HG03060 (cell line): ENCODE data around the gene NCAPD2.
"Not testable (repeated sequence)": the region's sequence is repeated elsewhere in the genome, so short reads cannot be mapped to it uniquely, and the experiment has no call there.

Source experiments
- ATAC-seq: cut with Tn5 transposase; IDR thresholded peaks from one replicate; pipeline ENCODE4 v1.9.1; 2021; ENCODE audit warnings: low read depth, moderate number of reproducible peaks; ENCODE audit not compliant: unreplicated experiment

The NCAPD2 gene

DNA sequence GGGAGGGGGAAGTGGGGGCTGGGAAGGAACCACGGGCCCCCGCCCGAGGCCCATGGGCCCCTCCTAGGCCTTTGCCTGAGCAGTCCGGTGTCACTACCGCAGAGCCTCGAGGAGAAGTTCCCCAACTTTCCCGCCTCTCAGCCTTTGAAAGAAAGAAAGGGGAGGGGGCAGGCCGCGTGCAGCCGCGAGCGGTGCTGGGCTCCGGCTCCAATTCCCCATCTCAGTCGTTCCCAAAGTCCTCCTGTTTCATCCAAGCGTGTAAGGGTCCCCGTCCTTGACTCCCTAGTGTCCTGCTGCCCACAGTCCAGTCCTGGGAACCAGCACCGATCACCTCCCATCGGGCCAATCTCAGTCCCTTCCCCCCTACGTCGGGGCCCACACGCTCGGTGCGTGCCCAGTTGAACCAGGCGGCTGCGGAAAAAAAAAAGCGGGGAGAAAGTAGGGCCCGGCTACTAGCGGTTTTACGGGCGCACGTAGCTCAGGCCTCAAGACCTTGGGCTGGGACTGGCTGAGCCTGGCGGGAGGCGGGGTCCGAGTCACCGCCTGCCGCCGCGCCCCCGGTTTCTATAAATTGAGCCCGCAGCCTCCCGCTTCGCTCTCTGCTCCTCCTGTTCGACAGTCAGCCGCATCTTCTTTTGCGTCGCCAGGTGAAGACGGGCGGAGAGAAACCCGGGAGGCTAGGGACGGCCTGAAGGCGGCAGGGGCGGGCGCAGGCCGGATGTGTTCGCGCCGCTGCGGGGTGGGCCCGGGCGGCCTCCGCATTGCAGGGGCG is 40.2 kb downstream of the NCAPD2 start, which contains the start of gene GAPDH:
GAPDH (plus strand) TSS at position 595 of the 772 bp plus-strand sequence. CDS start 316 bp downstream, outside the sequence.
- peak; percentile 29 for ATAC-seq

DNA sequence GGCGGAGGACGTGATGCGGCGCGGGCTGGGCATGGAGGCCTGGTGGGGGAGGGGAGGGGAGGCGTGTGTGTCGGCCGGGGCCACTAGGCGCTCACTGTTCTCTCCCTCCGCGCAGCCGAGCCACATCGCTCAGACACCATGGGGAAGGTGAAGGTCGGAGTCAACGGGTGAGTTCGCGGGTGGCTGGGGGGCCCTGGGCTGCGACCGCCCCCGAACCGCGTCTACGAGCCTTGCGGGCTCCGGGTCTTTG is 40.7 kb downstream of the NCAPD2 start:
- no peak for ATAC-seq

- ATAC-seq = no peak
These were observed 41.2 kb downstream of the NCAPD2 start for GRCh38 chr12:6534945-6535696.

- no peak for ATAC-seq
These were observed 41.7 kb downstream of the NCAPD2 start for GRCh38 chr12:6535697-6535946.

DNA sequence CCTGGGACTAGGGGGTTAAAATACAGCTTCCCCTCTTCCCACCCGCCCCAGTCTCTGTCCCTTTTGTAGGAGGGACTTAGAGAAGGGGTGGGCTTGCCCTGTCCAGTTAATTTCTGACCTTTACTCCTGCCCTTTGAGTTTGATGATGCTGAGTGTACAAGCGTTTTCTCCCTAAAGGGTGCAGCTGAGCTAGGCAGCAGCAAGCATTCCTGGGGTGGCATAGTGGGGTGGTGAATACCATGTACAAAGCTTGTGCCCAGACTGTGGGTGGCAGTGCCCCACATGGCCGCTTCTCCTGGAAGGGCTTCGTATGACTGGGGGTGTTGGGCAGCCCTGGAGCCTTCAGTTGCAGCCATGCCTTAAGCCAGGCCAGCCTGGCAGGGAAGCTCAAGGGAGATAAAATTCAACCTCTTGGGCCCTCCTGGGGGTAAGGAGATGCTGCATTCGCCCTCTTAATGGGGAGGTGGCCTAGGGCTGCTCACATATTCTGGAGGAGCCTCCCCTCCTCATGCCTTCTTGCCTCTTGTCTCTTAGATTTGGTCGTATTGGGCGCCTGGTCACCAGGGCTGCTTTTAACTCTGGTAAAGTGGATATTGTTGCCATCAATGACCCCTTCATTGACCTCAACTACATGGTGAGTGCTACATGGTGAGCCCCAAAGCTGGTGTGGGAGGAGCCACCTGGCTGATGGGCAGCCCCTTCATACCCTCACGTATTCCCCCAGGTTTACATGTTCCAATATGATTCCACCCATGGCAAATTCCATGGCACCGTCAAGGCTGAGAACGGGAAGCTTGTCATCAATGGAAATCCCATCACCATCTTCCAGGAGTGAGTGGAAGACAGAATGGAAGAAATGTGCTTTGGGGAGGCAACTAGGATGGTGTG is 42.3 kb downstream of the NCAPD2 start:
- no peak for ATAC-seq

DNA sequence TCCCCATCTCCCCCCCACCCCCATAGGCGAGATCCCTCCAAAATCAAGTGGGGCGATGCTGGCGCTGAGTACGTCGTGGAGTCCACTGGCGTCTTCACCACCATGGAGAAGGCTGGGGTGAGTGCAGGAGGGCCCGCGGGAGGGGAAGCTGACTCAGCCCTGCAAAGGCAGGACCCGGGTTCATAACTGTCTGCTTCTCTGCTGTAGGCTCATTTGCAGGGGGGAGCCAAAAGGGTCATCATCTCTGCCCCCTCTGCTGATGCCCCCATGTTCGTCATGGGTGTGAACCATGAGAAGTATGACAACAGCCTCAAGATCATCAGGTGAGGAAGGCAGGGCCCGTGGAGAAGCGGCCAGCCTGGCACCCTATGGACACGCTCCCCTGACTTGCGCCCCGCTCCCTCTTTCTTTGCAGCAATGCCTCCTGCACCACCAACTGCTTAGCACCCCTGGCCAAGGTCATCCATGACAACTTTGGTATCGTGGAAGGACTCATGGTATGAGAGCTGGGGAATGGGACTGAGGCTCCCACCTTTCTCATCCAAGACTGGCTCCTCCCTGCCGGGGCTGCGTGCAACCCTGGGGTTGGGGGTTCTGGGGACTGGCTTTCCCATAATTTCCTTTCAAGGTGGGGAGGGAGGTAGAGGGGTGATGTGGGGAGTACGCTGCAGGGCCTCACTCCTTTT is 43.1 kb downstream of the NCAPD2 start:
- ATAC-seq = no peak

- ATAC-seq = not testable (repeated sequence)
These were observed 43.9 kb downstream of the NCAPD2 start for GRCh38 chr12:6537580-6538419.

DNA sequence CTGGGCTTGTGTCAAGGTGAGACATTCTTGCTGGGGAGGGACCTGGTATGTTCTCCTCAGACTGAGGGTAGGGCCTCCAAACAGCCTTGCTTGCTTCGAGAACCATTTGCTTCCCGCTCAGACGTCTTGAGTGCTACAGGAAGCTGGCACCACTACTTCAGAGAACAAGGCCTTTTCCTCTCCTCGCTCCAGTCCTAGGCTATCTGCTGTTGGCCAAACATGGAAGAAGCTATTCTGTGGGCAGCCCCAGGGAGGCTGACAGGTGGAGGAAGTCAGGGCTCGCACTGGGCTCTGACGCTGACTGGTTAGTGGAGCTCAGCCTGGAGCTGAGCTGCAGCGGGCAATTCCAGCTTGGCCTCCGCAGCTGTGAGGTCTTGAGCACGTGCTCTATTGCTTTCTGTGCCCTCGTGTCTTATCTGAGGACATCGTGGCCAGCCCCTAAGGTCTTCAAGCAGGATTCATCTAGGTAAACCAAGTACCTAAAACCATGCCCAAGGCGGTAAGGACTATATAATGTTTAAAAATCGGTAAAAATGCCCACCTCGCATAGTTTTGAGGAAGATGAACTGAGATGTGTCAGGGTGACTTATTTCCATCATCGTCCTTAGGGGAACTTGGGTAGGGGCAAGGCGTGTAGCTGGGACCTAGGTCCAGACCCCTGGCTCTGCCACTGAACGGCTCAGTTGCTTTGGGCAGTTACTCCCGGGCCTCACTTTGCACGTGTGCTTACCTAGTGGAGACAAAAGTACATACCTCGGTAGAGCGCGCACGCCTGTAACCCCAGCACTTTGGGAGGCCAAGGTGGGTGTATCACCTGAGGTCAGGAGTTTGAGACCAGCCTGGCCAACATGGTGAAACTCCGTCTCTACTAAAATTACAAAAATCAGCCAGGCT is 44.8 kb downstream of the NCAPD2 start:
- ATAC-seq = no peak

- ATAC-seq = no peak
These were observed 45.4 kb downstream of the NCAPD2 start for GRCh38 chr12:6539314-6539682.

GRCh38 chr12:6539707-6540134 is 45.8 kb downstream of the NCAPD2 start:
- no peak for ATAC-seq

GRCh38 chr12:6540181-6540877 is 46.4 kb downstream of the NCAPD2 start:
- no peak for ATAC-seq

DNA sequence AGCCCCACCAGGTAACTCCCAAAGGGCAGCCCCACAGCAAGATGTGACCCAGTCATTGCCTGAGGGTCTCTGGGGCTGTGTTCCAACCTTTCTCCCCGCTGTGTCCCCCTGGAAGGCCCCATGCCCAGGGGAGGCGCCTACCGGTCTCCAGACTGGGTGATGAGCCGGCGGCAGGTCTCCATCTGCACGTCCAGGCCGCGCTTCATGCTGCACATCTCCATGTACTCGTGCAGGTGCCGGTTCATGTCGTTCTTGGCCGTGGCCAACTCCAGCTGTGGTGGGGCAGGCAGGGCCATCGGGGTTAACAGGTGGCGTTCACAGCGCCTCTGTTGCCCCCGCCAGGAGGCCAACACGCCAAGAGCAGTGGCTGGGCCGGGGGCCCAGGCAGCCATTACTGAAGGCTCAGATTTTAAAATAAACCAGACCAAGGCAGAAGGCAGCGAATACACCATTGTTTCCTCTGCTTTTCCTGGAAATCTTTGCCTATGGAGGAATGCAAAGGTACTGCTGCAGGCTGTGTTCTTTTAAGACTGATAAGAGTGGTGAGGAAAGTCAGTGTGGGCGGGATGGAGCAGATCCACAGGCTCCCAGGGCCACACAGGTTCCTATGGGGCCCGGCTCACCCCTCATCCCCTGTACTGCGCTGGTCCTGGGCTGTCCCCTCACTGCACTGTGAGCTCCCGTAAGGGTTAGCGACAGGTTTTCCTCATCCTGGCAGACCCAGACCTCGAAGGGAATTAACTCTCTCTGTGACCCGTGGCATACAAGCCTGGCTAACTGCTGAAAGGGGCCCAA is 47.7 kb downstream of the NCAPD2 start:
- no peak for ATAC-seq

DNA sequence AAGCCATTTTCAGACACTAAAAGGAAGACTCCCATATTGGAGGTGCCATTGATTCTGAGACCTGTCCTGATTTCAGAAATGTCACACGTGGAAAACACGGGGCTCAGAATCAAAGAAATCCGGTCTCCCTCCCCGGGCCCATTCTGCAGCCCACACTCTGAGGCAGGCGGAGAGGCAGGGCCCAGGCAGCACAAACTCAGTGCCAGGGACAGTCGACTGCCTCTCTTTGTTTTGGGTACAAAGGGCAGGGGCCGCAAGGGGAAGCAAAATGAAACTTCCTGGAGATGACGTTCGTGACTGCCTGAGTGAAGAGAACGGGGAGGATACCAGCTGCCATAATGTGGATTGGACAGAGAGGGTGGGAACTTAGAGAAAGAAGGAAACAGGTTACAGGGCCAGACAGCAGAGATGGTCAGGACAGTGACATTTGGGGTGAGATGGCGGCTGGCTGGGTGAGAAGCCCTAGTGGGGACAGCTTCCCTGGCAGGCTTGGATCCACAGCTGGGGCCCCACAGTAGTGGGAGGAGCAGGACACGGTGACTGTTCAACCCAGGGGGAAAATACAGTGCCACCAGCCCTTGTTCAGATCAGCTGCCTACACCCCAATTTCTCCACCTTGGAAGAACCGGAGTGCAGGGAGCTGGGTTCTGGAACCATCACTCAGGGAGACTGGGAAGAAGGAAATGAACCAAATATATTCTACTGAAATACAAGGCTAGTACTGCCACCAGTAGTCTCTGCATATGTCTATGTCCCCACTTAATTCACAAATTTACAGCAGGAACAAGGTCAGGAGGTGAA is 48.5 kb downstream of the NCAPD2 start:
- no peak for ATAC-seq

DNA sequence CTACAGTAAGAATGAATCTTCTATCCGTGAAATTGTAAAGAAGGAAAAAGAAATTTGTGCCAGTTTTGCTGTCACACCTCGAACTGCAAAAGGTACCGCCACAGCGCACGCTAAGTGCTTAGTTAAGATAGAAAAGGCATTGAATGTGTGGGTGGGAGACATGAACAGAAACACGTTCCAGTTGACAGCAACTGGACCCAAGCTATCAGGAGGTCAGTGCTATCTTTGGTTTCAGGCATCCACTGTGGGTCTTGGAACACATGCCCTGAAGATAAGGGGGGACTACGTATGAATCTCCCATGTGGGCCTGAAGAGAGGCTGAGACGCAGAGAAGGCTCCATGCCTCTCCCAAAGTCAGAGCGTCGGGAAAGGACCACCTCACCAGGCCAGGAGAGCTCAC is 52.1 kb downstream of the NCAPD2 start:
- ATAC-seq = no peak

- ATAC-seq = no peak
These were observed 53.7 kb downstream of the NCAPD2 start for GRCh38 chr12:6547566-6547965.

GRCh38 chr12:6547987-6548386 is 54.1 kb downstream of the NCAPD2 start:
- ATAC-seq = no peak

- ATAC-seq = no peak
These were observed 54.7 kb downstream of the NCAPD2 start for GRCh38 chr12:6548556-6548955.
